Activated naive CD4-positive, alpha-beta T cell treated with anti-CD3 and anti-CD28 coated beads for 36 hours (primary cell): ENCODE data around the gene POU2AF3. TPM values are rescaled to one million over a fixed set of nuclear protein-coding genes. Genes with fewer than 3 reads are reported as not detected.
"Not testable (repeated sequence)": the region's sequence is repeated elsewhere in the genome, so short reads cannot be mapped to it uniquely, and the experiment has no call there.

Source experiments
- CTCF ChIA-PET: fragments of 350-600 bp; sonication (Branson Sonifier 250); formaldehyde crosslinking; loops from one replicate; lab custom pipeline; 2021; ENCODE audit warnings: antibody characterized with exemption; lab: Charles Lee
- DNase-seq: peaks from one replicate; pipeline ENCODE4 v3.0.0-alpha.2; 2020
- H3K27ac Mint-ChIP-seq: one replicate; pipeline ENCODE4 v1.8.0; 2021; ENCODE audit warnings: mild to moderate bottlenecking, mixed read lengths
- H3K27me3 Mint-ChIP-seq: one replicate; pipeline ENCODE4 v1.8.0; 2021; ENCODE audit warnings: low read depth, mixed read lengths
- H3K36me3 Mint-ChIP-seq: one replicate; pipeline ENCODE4 v1.8.0; 2021; ENCODE audit warnings: low read depth, mixed read lengths
- H3K4me1 Mint-ChIP-seq: one replicate; pipeline ENCODE4 v1.8.0; 2021; ENCODE audit warnings: low read depth, mixed read lengths
- H3K4me3 Mint-ChIP-seq: one replicate; pipeline ENCODE4 v1.8.0; 2021; ENCODE audit warnings: mild to moderate bottlenecking, moderate library complexity, mixed read lengths
- H3K9me3 Mint-ChIP-seq: one replicate; pipeline ENCODE4 v1.8.0; 2021; ENCODE audit warnings: mixed read lengths
- intact Hi-C: fragments of 100-400 bp; cut with micrococcal nuclease; formaldehyde crosslinking; loops from one replicate; pipeline ENCODE4 v1.15.1; 2023
- total RNA-seq, 2 experiments: library from RNA; stranded (reverse); gene quantifications; one replicate each; pipeline ENCODE4 v1.2.3, GENCODE V29; 2021

The POU2AF3 gene
- total RNA-seq, 2 experiments from 2014 or later: not detected

GRCh38 chr11:111282562-111283075 is 15.7 kb upstream of the POU2AF3 start:
- CTCF ChIA-PET: interaction anchor here (0.6 to 9.2 kb wide), 23 partner anchors 9 to 593 kb away, joined by 3 to 210 read pairs (median 4); no protein-coding TSS in a partner anchor
- no peaks in the 10 kb centered on the region for H3K4me1 Mint-ChIP-seq

GRCh38 chr11:111283945-111284481 is 14.3 kb upstream of the POU2AF3 start:
- no peak for DNase-seq
- CTCF ChIA-PET: interaction anchor here (0.5 to 9.2 kb wide), 8 partner anchors 54 to 1085 kb away, joined by 3 to 210 read pairs (median 7); no protein-coding TSS in a partner anchor
- H3K9me3 Mint-ChIP-seq: no peaks in the 10 kb centered on the region
- intact Hi-C loops: loop anchor here (1.0 to 10.0 kb wide), 6 partner anchors 73 to 561 kb away; no protein-coding TSS in a partner anchor
- H3K27ac Mint-ChIP-seq: no peak overlapping the region
- no peak overlapping the region for H3K4me3 Mint-ChIP-seq
- no peaks in the 10 kb centered on the region for H3K4me1 Mint-ChIP-seq
- no peaks in the 10 kb centered on the region for H3K36me3 Mint-ChIP-seq
- H3K27me3 Mint-ChIP-seq: no peaks in the 10 kb centered on the region

More at GRCh38 chr11:111282562-111283075, 15.7 kb upstream of the POU2AF3 start:
- Mint-ChIP-seq H3K4me3 (no peak overlapping the region), H3K27ac (no peak overlapping the region), H3K9me3 (no peaks in the 10 kb centered on the region), H3K36me3 (no peaks in the 10 kb centered on the region), H3K27me3 (no peaks in the 10 kb centered on the region)
- no peak for DNase-seq
- intact Hi-C loops: loop anchor here (1.0 to 10.0 kb wide), 6 partner anchors 75 to 562 kb away; no protein-coding TSS in a partner anchor

DNA sequence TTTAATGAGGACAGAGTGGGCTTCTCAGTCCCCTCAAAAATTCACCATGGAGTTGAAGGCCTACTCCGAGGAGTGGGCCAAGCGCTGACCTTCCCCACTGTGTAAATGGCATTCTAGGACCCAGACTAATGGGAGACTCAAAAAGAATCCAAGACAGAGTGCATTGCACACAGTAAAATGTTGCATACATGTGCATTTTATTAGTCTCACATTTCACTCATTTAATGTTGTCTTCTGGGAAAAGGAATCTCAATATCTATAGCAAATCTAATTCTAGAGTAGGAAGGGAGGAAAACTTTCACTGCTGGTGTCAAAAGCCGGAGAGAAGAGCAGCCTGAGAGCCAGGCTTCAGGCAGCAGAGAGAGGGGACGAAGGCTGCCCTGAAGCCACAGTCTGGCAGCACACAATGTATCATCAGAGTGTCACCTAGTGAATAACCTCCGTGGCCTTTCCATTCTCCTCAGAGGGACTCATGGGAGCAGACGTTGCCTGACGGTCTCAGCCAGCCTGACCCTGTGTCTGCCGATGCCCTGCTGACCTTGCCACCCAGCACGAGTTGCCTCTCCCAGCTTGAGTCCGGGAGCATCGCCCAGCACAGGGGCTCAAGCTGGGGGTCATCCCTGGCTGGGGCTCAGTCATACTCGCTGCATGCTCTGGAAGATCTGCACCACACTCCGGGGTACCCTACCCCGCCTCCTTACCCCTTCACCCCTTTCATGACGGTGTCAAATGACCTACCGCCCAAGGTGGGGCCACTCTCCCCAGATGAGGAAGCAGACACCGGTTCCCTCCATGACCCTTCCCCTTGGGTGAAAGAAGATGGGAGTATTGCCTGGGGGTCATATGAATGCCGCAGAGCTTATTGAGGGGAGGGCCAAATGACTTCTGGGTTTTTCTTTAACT is 12.9 kb upstream of the POU2AF3 start:
- Mint-ChIP-seq H3K27ac (no peak overlapping the region), H3K36me3 (no peaks in the 10 kb centered on the region), H3K4me1 (no peaks in the 10 kb centered on the region), H3K9me3 (no peaks in the 10 kb centered on the region), H3K27me3 (no peaks in the 10 kb centered on the region), H3K4me3 (no peak overlapping the region)
- no peak for DNase-seq
- intact Hi-C loops: loop anchor here (10.0 kb wide), 2 partner anchors 269 to 559 kb away; no protein-coding TSS in a partner anchor
- CTCF ChIA-PET: interaction anchor here (1.0 to 9.2 kb wide), 4 partner anchors 134 to 161 kb away, joined by 4 to 210 read pairs (median 42); no protein-coding TSS in a partner anchor

DNA sequence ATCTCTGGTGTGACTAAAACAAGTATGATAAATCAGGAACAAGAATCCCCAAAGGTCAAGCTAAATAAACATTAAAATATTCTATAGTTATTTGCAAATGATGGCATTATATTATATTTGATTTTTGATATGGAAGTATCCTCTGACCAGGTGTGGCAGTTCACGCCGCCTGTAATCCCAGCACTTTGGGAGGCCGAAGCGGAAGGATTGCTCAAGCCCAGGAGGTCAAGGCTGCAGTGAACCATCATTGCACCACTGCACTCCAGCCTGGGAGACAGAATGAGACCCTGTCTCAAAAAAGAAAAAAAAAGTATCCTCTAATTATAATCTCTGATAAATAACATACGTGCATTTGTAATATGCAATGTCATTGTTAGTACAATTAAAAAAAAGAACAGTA is 6.6 kb upstream of the POU2AF3 start:
- intact Hi-C loops: no loop called here
- H3K27ac Mint-ChIP-seq: no peak overlapping the region
- DNase-seq: no peak
- no peak overlapping the region for H3K4me3 Mint-ChIP-seq
- no peaks in the 10 kb centered on the region for H3K27me3 Mint-ChIP-seq
- CTCF ChIA-PET: interaction anchor here (1.0 to 2.0 kb wide), 2 partner anchors 9 to 133 kb away, joined by 3 to 5 read pairs; no protein-coding TSS in a partner anchor
- peaks cover 1% of the 10 kb centered on the region for H3K9me3 Mint-ChIP-seq
- H3K36me3 Mint-ChIP-seq: no peaks in the 10 kb centered on the region
- H3K4me1 Mint-ChIP-seq: no peaks in the 10 kb centered on the region

- H3K4me1 Mint-ChIP-seq, H3K36me3 Mint-ChIP-seq, DNase-seq, H3K9me3 Mint-ChIP-seq, H3K27ac Mint-ChIP-seq, intact Hi-C loops, H3K27me3 Mint-ChIP-seq, H3K4me3 Mint-ChIP-seq: not testable (repeated sequence)
- CTCF ChIA-PET: interaction anchor here (2.0 kb wide), 1 partner anchor 10 kb away, joined by 5 read pairs; no protein-coding TSS in a partner anchor
Observed at GRCh38 chr11:111292408-111292807, 5.9 kb upstream of the POU2AF3 start.

DNA sequence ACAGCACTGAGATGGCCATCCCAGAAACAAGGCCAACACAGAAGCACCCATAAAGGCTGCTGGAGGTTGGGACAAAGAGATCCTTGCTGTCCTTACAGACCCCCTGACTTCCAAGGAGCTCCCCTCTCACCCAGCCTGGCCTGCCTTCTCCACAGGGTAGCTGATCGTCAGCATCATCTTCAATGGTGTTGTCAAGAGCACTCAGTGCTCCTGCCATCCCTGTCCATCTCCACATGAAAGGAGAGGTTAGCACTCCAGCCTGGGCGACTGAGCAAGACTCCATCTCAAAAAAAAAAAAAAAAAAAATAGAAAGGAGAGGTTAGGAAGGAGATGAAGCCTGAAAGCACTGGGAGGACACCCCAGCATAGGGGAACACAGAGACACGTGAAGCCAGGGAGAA is 2.1 kb upstream of the POU2AF3 start:
- H3K27me3 Mint-ChIP-seq: peaks cover 26% of the 10 kb centered on the region
- intact Hi-C loops: no loop called here
- H3K4me1 Mint-ChIP-seq: peaks cover 2% of the 10 kb centered on the region
- CTCF ChIA-PET: interaction anchor here (0.6 to 1.5 kb wide), 2 partner anchors 9 to 133 kb away, joined by 3 to 5 read pairs; no protein-coding TSS in a partner anchor
- no peak overlapping the region for H3K4me3 Mint-ChIP-seq
- no peak overlapping the region for H3K27ac Mint-ChIP-seq
- no peaks in the 10 kb centered on the region for H3K36me3 Mint-ChIP-seq
- DNase-seq: no peak
- H3K9me3 Mint-ChIP-seq: peaks cover 1% of the 10 kb centered on the region

- intact Hi-C loops: no loop called here
- no peaks in the 10 kb centered on the region for H3K9me3 Mint-ChIP-seq
- H3K27ac Mint-ChIP-seq: no peak overlapping the region
- H3K36me3 Mint-ChIP-seq: no peaks in the 10 kb centered on the region
- H3K27me3 Mint-ChIP-seq: peaks cover 26% of the 10 kb centered on the region
- DNase-seq: no peak
- CTCF ChIA-PET: no interaction called here
- no peak overlapping the region for H3K4me3 Mint-ChIP-seq
- peaks cover 2% of the 10 kb centered on the region for H3K4me1 Mint-ChIP-seq
Observed at GRCh38 chr11:111297696-111298095, 650 bp upstream of the POU2AF3 start.

DNA sequence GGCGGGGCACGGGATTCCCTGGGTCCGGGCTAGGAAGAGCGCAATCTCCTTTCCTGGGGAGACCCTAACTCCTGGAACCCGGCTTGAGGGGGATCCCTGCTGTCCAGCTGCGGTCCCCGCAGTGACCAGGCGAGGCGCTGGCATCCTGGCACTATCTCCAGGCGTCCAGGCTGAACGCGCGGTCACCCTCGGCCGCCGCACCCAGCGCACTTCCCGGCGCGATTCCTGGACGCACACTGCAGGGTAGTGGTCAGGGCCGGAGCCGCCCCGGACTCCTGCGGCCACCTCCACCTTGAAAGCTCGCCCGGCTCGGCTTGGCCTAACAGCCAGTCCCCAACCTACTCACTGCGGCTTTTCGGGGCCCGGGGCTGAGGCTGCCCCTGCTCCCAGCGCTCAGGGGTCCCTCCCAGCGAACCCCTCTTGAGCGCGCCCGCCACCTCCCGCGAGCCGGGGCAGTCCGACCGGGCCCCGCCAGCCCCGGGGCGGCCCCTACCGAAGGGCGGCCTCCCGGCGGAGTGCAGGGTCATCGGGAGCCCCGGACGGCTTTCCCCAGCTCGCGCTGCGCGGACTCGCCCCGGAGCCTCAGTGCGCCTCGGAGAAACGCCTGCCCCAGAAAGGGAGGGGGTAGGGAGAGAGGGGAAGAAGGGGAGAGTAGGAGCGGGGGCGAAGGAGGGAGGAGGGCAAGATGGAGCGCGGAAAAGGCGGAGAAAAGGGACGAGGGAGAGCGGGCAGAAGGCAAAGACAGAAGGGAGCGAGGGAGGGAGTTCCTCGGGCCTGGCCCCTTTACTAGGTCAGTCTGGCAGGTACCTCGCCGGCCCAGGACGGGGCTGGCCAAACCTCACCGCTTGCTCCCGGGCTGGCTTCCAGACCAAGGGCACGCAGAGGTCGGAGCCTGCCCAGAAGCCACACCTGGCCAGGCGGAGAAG is 1.0 kb downstream of the POU2AF3 start:
- DNase-seq: no peak

GRCh38 chr11:111300569-111300968 is 2.2 kb downstream of the POU2AF3 start:
- H3K9me3 Mint-ChIP-seq: no peaks in the 10 kb centered on the region
- H3K27ac Mint-ChIP-seq: no peak overlapping the region
- CTCF ChIA-PET: interaction anchor here (1.2 kb wide), 1 partner anchor 128 kb away, joined by 3 read pairs; no protein-coding TSS in a partner anchor
- no peak for DNase-seq
- peaks cover 26% of the 10 kb centered on the region for H3K27me3 Mint-ChIP-seq
- no peaks in the 10 kb centered on the region for H3K36me3 Mint-ChIP-seq
- no peak overlapping the region for H3K4me3 Mint-ChIP-seq
- intact Hi-C loops: no loop called here
- peaks cover 2% of the 10 kb centered on the region for H3K4me1 Mint-ChIP-seq

More for the DNA sequence above, 1.0 kb downstream of the POU2AF3 start:
- Mint-ChIP-seq H3K9me3 (no peaks in the 10 kb centered on the region), H3K36me3 (no peaks in the 10 kb centered on the region), H3K4me3 (peak overlapping the region; percentile 27), H3K4me1 (peaks cover 2% of the 10 kb centered on the region), H3K27me3 (peaks cover 26% of the 10 kb centered on the region), H3K27ac (no peak overlapping the region)
- CTCF ChIA-PET: no interaction called here
- intact Hi-C loops: no loop called here

DNA sequence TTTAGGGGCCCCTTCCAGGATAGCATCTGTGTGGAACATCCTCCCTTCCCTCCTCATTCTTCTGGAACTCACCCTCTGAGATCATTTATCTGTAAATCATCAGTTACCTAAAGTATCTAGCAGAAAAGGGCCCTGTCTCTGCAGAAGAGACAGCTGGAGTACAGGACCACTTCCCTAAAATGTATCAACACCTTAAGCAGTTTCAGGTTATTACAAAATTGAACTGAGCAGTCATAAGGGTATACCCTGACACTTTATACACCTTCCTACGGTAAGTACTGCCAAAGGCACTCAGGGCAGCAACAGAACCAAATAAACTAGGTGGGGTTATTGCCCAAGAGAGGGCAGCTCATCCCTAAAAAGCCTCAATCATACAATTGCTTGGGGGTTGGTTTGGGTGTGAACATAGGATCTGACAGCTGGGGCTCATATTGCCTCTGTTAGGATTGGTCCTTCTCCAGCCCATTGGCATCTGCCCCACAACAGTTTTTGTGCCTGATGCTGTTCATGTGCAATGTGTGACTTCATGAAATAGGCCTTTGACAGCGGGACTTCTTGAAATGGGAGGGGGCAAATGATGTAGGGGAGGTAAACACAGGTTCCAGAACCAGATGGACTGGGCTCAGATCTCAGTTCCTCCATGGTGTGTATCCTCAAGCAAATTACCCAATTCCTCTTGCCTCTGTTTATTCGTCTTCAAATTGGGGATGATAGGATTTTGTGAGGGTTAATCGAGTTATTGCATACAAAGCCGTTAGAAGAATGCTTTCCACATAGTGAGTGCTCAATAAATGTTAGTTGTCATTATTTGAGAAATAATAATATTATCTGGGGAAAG is 2.9 kb downstream of the POU2AF3 start:
- Mint-ChIP-seq H3K4me1 (peaks cover 2% of the 10 kb centered on the region), H3K36me3 (no peaks in the 10 kb centered on the region), H3K27ac (no peak overlapping the region), H3K9me3 (no peaks in the 10 kb centered on the region), H3K4me3 (no peak overlapping the region), H3K27me3 (peaks cover 26% of the 10 kb centered on the region)
- CTCF ChIA-PET: interaction anchor here (1.2 kb wide), 1 partner anchor 128 kb away, joined by 3 read pairs; no protein-coding TSS in a partner anchor
- intact Hi-C loops: no loop called here
- no peak for DNase-seq

GRCh38 chr11:111301842-111302118 is 3.4 kb downstream of the POU2AF3 start:
- Mint-ChIP-seq H3K9me3 (no peaks in the 10 kb centered on the region), H3K27ac (no peak overlapping the region), H3K27me3 (peaks cover 28% of the 10 kb centered on the region), H3K36me3 (no peaks in the 10 kb centered on the region), H3K4me1 (peaks cover 2% of the 10 kb centered on the region), H3K4me3 (no peak overlapping the region)
- intact Hi-C loops: no loop called here
- CTCF ChIA-PET: interaction anchor here (1.2 kb wide), 1 partner anchor 127 kb away, joined by 3 read pairs; no protein-coding TSS in a partner anchor
- DNase-seq: no peak
